ENCODE results near the gene ZSCAN10. TPM values are rescaled to one million over a fixed set of nuclear protein-coding genes. Genes with fewer than 3 reads are reported as not detected.

Gene ZSCAN10
- total RNA-seq, 1 experiment from 2014 or later = 207 TPM

GRCh38 chr16:3045758-3046640 is 53.1 kb downstream of the ZSCAN10 start, which contains the start of gene MMP25:
MMP25 (plus strand) TSS chr16:3046561; CDS start chr16:3046918, 357 bp downstream.
- Mint-ChIP-seq H3K27ac (peak within 1 kb of the TSS in 1 of 3 experiments; percentile 52; a peak in 1 of 7 replicates), H3K4me3 (peak within 1 kb of the TSS; percentile 79 to 91), H3K9me3 (peaks cover 0 to 3% of the 10 kb centered on the region in 2 experiments; a peak in 2 of 5 replicates), H3K27me3 (ENCODE audit: low read depth) (peaks cover 65% of the 10 kb centered on the region), H3K36me3 (ENCODE audit: insufficient read depth in 1 of 3, low read depth in 3 of 3) (peaks cover 5 to 20% (median 20%) of the 10 kb centered on the region in 3 experiments), H3K4me1 (peaks cover 3 to 12% of the 10 kb centered on the region in 2 experiments; a peak in 3 of 4 replicates)
- no peak within 1 kb of the TSS for H3K23ac ChIP-seq (ENCODE audit: insufficient read length, low read depth, low read length)
- H2BK15ac ChIP-seq (ENCODE audit: low read depth, low read length) = no peak within 1 kb of the TSS
- H2AFZ ChIP-seq (ENCODE audit: low read length) = no peak within 1 kb of the TSS
- DNase-seq = peak; percentile 66
- peak within 1 kb of the TSS; percentile 78 for H3K14ac ChIP-seq (ENCODE audit: insufficient read depth, low read length)
- peak within 1 kb of the TSS; percentile 83 for H3K18ac ChIP-seq (ENCODE audit: insufficient read length, low read depth, low read length)
- no peaks in the 10 kb centered on the region for H3K79me1 ChIP-seq (ENCODE audit: insufficient read depth, low read depth, low read length, poor library complexity, severe bottlenecking)
- no peak within 1 kb of the TSS for H2BK12ac ChIP-seq (ENCODE audit: insufficient read length, low read depth, low read length)
- H4K20me1 ChIP-seq (ENCODE audit: control insufficient read depth, insufficient read depth, insufficient read length) = no peaks in the 10 kb centered on the region
- no peak within 1 kb of the TSS for H4K91ac ChIP-seq (ENCODE audit: insufficient read length, low read depth, low read length)
- no peaks in the 10 kb centered on the region for H3K79me2 ChIP-seq (ENCODE audit: insufficient read depth, low read length)
- H3K27me3 ChIP-seq (ENCODE audit: insufficient read depth, low read length) = no peaks in the 10 kb centered on the region
- no peak within 1 kb of the TSS for H3K27ac ChIP-seq (ENCODE audit: insufficient read length, low read depth, low read length)
- no peak within 1 kb of the TSS for H4K5ac ChIP-seq (ENCODE audit: insufficient read length, low read depth, low read length)
- H2BK20ac ChIP-seq (ENCODE audit: low read depth, low read length, poor library complexity, severe bottlenecking) = no peak within 1 kb of the TSS
- peak within 1 kb of the TSS; percentile 87 for H3K4me2 ChIP-seq (ENCODE audit: insufficient read depth, insufficient read length, low read length)
- H2AK5ac ChIP-seq (ENCODE audit: insufficient read length, low read length) = no peak within 1 kb of the TSS
- H3K56ac ChIP-seq (ENCODE audit: insufficient read length, low read depth, low read length) = no peak within 1 kb of the TSS
- no peaks in the 10 kb centered on the region for H3K4me1 ChIP-seq (ENCODE audit: insufficient read depth, low read length)
- no peak within 1 kb of the TSS for H2BK5ac ChIP-seq (ENCODE audit: insufficient read length, low read length)
- no CpG with 5 or more reads among the region's 86 CpGs for WGBS (ENCODE audit: extremely low coverage, insufficient read length, low lambda C conversion rate)
- peak within 1 kb of the TSS; percentile 88 for H3K9ac ChIP-seq (ENCODE audit: extremely low read depth, insufficient read length, low read length)
- TF ChIP-seq CTCF (conservative IDR thresholded peaks at IDR 0.05) = no peak
- no peaks in the 10 kb centered on the region for H3K9me3 ChIP-seq (ENCODE audit: control insufficient read depth, low read depth, low read length)
- H3K23me2 ChIP-seq (ENCODE audit: insufficient read length, low read depth, low read length, poor library complexity, severe bottlenecking) = peaks cover 20% of the 10 kb centered on the region
- no peak within 1 kb of the TSS for H3K4ac ChIP-seq (ENCODE audit: low read depth, low read length)
- no peak within 1 kb of the TSS for H2BK120ac ChIP-seq (ENCODE audit: low read depth, low read length, poor library complexity, severe bottlenecking)
- no peak within 1 kb of the TSS for H3T11ph ChIP-seq (ENCODE audit: low read length)
- H4K8ac ChIP-seq (replicated peaks; ENCODE audit: insufficient read length, low read depth, low read length) = no peak within 1 kb of the TSS

Data from H9 (cell line).